Measurements from ENCODE around the gene ACSL6.
A peak's percentile ranks its signal among the peaks of the same experiment; 100 is the strongest.

Gene ACSL6

GRCh38 chr5:132046880-132047299, 35.4 kb upstream of the ACSL6 start:
- no peak for DNase-seq (ENCODE audit: low read depth)

- no peak for DNase-seq (ENCODE audit: low read depth)
Measured at GRCh38 chr5:132044207-132044606, 32.7 kb upstream of the ACSL6 start.

GRCh38 chr5:132037353-132037752, 25.9 kb upstream of the ACSL6 start:
- DNase-seq (ENCODE audit: low read depth), result no peak

- no peak for DNase-seq (ENCODE audit: low read depth)
Measured at GRCh38 chr5:132033122-132033521, 21.7 kb upstream of the ACSL6 start.

GRCh38 chr5:132032196-132032595, 20.7 kb upstream of the ACSL6 start:
- DNase-seq (ENCODE audit: low read depth), result no peak

- DNase-seq (ENCODE audit: low read depth), result no peak
Measured at GRCh38 chr5:132030610-132031009, 19.2 kb upstream of the ACSL6 start.

- DNase-seq (ENCODE audit: low read depth), result no peak
Measured at GRCh38 chr5:132029609-132030330, 18.3 kb upstream of the ACSL6 start.

- DNase-seq (ENCODE audit: low read depth), result no peak
Measured at GRCh38 chr5:132027027-132027426, 15.6 kb upstream of the ACSL6 start.

- no peak for DNase-seq (ENCODE audit: low read depth)
Measured at GRCh38 chr5:132026516-132027008, 15.1 kb upstream of the ACSL6 start.

- no peak for DNase-seq (ENCODE audit: low read depth)
Measured at GRCh38 chr5:132025403-132025971, 14.0 kb upstream of the ACSL6 start.

- no peak for DNase-seq (ENCODE audit: low read depth)
Measured at GRCh38 chr5:132024789-132025402, 13.4 kb upstream of the ACSL6 start.

- DNase-seq (ENCODE audit: low read depth), result no peak
Measured at GRCh38 chr5:132024117-132024435, 12.6 kb upstream of the ACSL6 start.

- no peak for DNase-seq (ENCODE audit: low read depth)
Measured at GRCh38 chr5:132023258-132024116, 12.0 kb upstream of the ACSL6 start.

GRCh38 chr5:132022737-132023136, 11.3 kb upstream of the ACSL6 start:
- no peak for DNase-seq (ENCODE audit: low read depth)

GRCh38 chr5:132021654-132022053, 10.2 kb upstream of the ACSL6 start:
- DNase-seq (ENCODE audit: low read depth), result no peak

GRCh38 chr5:132020568-132021339, 9.3 kb upstream of the ACSL6 start:
- DNase-seq (ENCODE audit: low read depth), result no peak

- DNase-seq (ENCODE audit: low read depth), result peak; percentile 44
Measured at GRCh38 chr5:132019857-132020555, 8.5 kb upstream of the ACSL6 start.

- no peak for DNase-seq (ENCODE audit: low read depth)
Measured at GRCh38 chr5:132019337-132019736, 7.9 kb upstream of the ACSL6 start.

- no peak for DNase-seq (ENCODE audit: low read depth)
Measured at GRCh38 chr5:132017738-132018625, 6.5 kb upstream of the ACSL6 start.

GRCh38 chr5:132017316-132017715, 5.9 kb upstream of the ACSL6 start:
- no peak for DNase-seq (ENCODE audit: low read depth)
